Stomach smooth muscle (tissue), 2 donors: ENCODE measurements around the gene ZNF419.
"Not testable (repeated sequence)": the region's sequence is repeated elsewhere in the genome, so short reads cannot be mapped to it uniquely, and the experiment has no call there.

Experiments
- H3K27ac ChIP-seq: one replicate; pipeline ENCODE4 v1.7.0; 2013; ENCODE audit warnings: mild to moderate bottlenecking, low read length, inconsistent platforms
- H3K27me3 ChIP-seq, 2 donors: one replicate each; pipeline ENCODE4 v1.7.0; 2013; ENCODE audit warnings: low read length in 2 of 2; ENCODE audit not compliant: insufficient read depth in 2 of 2, control insufficient read depth in 1 of 2
- H3K36me3 ChIP-seq, 2 donors: one replicate each; pipeline ENCODE4 v1.7.0; 2013; ENCODE audit warnings: low read length in 2 of 2; ENCODE audit not compliant: control insufficient read depth in 2 of 2, insufficient read depth in 2 of 2
- H3K4me1 ChIP-seq: one replicate; pipeline ENCODE4 v1.7.0; 2013; ENCODE audit warnings: low read length; ENCODE audit not compliant: control insufficient read depth, insufficient read depth
- H3K4me3 ChIP-seq, 2 donors: one replicate each; pipeline ENCODE4 v1.7.0; 2013; ENCODE audit warnings: low read length in 2 of 2
- H3K9ac ChIP-seq, 2 donors: one replicate each; pipeline ENCODE4 v1.7.0; 2013; ENCODE audit warnings: low read length in 2 of 2, mild to moderate bottlenecking in 1 of 2
- H3K9me3 ChIP-seq, 2 donors: one replicate each; pipeline ENCODE4 v1.7.0; 2013; ENCODE audit warnings: low read length in 2 of 2; ENCODE audit not compliant: control insufficient read depth in 2 of 2
- donor health status: healthy.
- donor health status: Pancreatic carcinoma.

ZNF419 gene

DNA sequence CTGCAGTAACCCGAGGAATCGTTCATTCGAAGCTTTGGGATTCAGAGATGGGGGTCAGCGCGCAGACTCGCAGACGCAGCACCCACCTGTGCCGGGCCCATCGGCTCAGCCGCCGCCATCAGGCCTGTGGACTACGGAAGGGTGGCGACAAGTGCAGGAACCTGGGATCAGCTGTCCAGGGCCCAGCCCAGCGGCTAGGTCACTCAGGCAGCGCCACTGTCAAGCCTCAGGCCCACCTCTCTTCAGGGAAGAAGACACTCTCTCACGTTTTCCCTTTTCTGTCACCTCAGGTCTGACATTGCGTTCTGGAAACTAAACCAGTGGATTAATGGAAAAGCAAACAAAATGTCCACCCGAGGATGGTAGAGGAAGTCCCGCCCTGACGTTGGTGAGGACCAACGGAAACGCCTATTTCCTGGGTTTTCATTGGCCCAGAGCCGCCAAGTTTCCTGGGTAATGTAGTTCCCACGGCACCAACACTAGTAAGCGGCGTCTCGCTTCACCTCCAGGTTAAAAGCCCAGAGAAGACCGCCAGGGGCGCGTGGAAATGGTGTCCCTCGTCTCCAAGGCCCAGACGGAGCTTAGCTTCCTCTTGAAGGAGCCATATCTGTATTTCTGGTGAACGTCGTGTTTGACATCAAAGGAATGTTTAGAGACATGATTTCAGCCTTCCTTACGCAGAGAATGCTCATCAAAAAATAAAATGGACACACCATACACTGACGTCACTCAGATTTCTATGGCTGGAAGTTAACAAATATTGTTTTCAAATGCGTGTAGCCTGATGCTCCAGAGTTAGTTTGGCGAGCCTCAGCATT, 10.2 kb upstream of the ZNF419 start, which contains the start of gene ZNF772:
Gene ZNF772, minus strand, starts transcription at position 376 of the 818 bp plus-strand sequence. Its CDS starts 257 bp downstream, at position 119.
- H3K27ac ChIP-seq, result peak within 1 kb of the TSS; percentile 87

DNA sequence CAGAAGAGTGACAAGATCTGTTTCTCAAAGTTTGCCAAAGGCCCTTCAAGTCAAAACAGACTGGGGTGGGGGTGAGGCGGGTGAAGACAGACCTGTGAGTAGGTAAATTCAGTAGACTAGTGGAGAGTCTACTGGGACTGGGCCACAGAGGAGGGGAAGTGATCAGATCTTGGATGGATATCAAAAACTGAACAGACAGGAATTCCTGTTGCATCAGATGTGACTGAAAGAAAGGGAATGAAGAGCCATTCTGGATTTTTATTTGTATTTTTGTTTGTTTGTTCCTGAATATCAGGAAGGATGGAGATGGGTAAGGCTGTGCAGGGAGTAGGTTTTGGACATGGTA, 722 bp downstream of the ZNF419 start:
- not testable (repeated sequence) for H3K27me3 ChIP-seq, H3K27ac ChIP-seq, H3K9ac ChIP-seq, H3K9me3 ChIP-seq, H3K4me1 ChIP-seq
- Histone ChIP-seq H3K36me3 (peaks cover 17 to 19% of the 10 kb centered on the region in 2 donors), H3K4me3 (peak overlapping the region; percentile 43 to 54)

More for the DNA sequence above, 10.2 kb upstream of the ZNF419 start, which contains the start of gene ZNF772:
- peak within 1 kb of the TSS; percentile 98 to 99 for H3K4me3 ChIP-seq
- H3K9me3 ChIP-seq, result peaks cover 48 to 53% of the 10 kb centered on the region in 2 donors
- H3K4me1 ChIP-seq, result peaks cover 10% of the 10 kb centered on the region
- no peaks in the 10 kb centered on the region for H3K27me3 ChIP-seq
- H3K36me3 ChIP-seq, result peaks cover 36 to 38% of the 10 kb centered on the region in 2 donors
- peak within 1 kb of the TSS; percentile 77 to 95 for H3K9ac ChIP-seq

DNA sequence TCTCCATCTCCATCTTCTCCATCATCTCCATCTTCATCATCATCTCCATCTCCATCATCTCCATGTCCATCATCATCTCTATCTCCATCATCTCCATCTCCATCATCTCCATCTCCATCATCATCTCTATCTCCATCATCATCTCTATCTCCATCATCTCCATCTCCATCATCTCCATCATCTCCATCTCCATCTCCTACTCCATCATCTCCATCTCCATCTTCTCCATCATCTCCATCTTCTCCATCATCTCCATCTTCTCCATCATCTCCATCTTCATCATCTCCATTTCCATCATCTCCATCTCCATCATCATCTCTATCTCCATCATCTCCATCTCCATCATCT, 11.8 kb downstream of the ZNF419 start:
- H3K9ac ChIP-seq, H3K4me1 ChIP-seq, H3K36me3 ChIP-seq, H3K27ac ChIP-seq, H3K4me3 ChIP-seq, H3K9me3 ChIP-seq, H3K27me3 ChIP-seq: not testable (repeated sequence)

DNA sequence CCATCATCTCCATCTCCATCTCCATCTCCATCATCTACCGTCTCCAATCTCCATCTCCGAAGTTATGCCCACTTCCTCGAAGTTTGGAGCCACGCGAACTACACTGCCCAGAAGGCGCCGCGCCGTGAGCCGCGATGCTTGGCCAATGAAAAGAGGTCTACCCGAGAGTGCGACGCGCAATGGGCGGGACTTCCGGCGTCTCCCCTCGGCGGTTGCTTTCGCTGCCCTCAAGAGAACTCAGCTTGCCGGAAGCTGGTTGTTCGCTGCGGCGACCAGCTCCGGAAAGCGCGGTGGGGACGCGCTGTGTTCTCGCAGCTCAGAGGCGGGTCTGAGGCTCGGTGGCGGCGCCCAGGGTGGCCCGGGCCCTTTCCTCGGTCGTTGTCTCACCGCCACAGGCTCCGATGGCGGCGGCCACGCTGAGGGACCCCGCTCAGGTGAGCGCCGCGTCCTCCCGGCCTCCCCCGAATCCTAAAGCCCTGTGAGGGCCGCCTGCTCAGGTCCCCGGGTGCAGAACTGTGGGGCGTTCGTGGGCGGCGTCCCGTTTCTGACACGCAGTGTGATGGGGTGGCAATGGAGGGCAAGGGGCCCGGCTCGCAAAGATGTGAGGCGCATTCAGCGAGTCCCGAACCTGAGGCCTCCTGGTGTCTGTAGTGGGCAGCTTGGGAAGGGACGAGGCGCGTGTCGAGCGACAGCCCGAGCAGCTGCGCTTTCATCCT, 12.3 kb downstream of the ZNF419 start, which contains the start of gene ZNF773:
Gene ZNF773, plus strand, starts transcription at position 259 of the 716 bp plus-strand sequence. Its CDS starts 143 bp downstream, at position 402.
- H3K27ac ChIP-seq, result peak within 1 kb of the TSS; percentile 53
- peak within 1 kb of the TSS; percentile 56 to 86 for H3K4me3 ChIP-seq
- peaks cover 2 to 12% of the 10 kb centered on the region in 2 donors for H3K36me3 ChIP-seq
- H3K9me3 ChIP-seq, H3K4me1 ChIP-seq, H3K27me3 ChIP-seq: not testable (repeated sequence)
- peak within 1 kb of the TSS; percentile 68 to 71 for H3K9ac ChIP-seq

DNA sequence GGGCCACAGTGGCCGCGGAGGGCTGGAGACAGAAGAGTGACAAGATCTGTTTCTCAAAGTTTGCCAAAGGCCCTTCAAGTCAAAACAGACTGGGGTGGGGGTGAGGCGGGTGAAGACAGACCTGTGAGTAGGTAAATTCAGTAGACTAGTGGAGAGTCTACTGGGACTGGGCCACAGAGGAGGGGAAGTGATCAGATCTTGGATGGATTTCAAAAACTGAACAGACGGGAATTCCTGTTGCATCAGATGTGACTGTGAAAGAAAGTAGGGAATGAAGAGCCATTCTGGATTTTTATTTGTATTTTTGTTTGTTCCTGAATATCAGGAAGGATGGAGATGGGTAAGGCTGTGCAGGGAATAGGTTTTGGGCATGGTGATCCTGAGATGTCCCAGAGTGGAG, 12.8 kb downstream of the ZNF419 start:
- not testable (repeated sequence) for H3K4me1 ChIP-seq, H3K27ac ChIP-seq, H3K27me3 ChIP-seq, H3K9me3 ChIP-seq
- Histone ChIP-seq H3K9ac (peak overlapping the region; percentile 36 to 41), H3K36me3 (peaks cover 6 to 14% of the 10 kb centered on the region in 2 donors), H3K4me3 (peak overlapping the region; percentile 50 to 68)

DNA sequence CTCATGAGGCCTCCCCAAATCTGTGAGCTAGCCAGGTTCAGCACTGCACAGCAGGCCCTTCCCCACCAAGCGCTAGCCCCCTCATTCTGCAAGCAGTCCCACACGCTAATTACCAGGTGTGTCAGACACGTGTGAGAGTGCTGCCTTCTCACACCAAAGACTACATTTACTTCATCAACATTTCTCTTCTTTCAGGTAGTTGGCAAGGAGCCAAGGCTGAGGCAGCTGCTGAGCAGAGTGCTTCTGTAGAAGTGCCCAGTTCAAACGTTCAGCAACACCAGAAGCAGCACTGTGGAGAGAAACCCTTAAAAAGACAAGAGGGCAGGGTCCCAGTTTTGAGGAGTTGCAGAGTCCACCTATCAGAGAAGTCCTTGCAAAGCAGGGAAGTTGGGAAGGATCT, 18.6 kb downstream of the ZNF419 start:
- Histone ChIP-seq H3K4me1 (no peaks in the 10 kb centered on the region), H3K9ac (no peak overlapping the region), H3K4me3 (no peak overlapping the region), H3K27ac (no peak overlapping the region), H3K36me3 (peaks cover 30 to 36% of the 10 kb centered on the region in 2 donors), H3K27me3 (no peaks in the 10 kb centered on the region), H3K9me3 (peaks cover 0 to 9% of the 10 kb centered on the region in 2 donors)

DNA sequence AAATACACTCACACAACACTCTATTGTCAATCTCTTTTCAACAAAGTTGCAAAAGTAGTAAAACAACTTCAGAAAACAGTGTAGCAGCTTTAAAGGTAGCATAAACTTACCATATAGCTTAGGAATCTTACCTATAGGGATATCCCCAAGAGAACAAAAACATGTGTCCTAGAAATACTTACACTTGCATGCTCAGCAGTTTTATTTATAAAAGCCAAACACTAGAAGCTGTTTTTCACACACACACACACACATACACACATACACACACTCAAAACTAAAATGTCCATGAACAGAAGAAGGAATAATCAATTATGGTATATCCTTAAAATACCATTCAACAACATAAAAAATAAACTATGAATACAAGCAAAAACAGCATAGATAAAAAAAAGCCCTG, 23.9 kb downstream of the ZNF419 start:
- Histone ChIP-seq H3K27me3 (no peaks in the 10 kb centered on the region), H3K27ac (no peak overlapping the region), H3K4me3 (no peak overlapping the region), H3K9ac (no peak overlapping the region), H3K36me3 (peaks cover 40 to 46% of the 10 kb centered on the region in 2 donors), H3K4me1 (no peaks in the 10 kb centered on the region), H3K9me3 (peaks cover 19 to 24% of the 10 kb centered on the region in 2 donors)

DNA sequence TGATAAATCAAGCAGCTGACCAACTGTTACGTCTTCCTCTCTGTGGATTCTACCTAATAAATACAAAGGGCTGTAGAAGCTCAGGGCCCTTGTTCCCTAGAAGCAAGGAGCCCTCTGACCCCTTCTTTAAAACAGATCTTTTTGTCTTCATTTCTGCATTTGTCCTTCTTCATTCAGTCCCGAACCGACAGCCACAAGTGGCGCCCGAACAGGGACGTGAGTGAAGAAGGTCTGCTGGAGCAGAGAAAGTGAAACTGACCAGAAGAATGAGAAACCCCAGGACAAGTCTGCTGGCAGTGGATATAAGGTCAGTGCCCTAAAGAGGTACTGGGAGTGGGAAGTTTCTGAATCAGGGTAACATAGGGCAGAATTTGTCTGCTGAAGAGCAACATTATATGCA, 25.3 kb downstream of the ZNF419 start:
- Histone ChIP-seq H3K4me3 (peak overlapping the region in 1 of 2 donors; percentile 37), H3K27ac (no peak overlapping the region), H3K9ac (no peak overlapping the region), H3K4me1 (no peaks in the 10 kb centered on the region), H3K36me3 (peaks cover 35 to 36% of the 10 kb centered on the region in 2 donors), H3K9me3 (peaks cover 24% of the 10 kb centered on the region in 2 donors), H3K27me3 (no peaks in the 10 kb centered on the region)

DNA sequence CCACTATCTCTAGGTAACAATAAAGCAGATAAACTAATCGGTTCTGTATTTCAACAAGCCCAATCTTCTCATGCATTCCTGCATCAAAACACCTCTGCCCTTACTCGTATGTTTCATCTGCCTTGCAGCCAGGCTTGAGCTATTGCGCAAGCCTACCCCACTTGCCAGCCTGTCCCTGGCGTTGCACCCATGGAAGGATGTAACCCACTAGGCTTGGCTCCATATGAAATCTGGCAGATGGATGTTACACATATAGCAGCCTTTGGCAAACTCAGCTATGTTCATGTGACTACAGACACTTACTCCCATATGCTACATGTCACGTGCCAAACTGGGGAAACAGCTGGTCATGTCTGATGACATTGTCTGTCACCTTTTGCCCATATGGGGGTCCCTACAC, 27.7 kb downstream of the ZNF419 start:
- Histone ChIP-seq H3K27me3 (no peaks in the 10 kb centered on the region), H3K4me3 (no peak overlapping the region), H3K9me3 (peaks cover 24 to 25% of the 10 kb centered on the region in 2 donors), H3K4me1 (no peaks in the 10 kb centered on the region), H3K9ac (no peak overlapping the region), H3K27ac (no peak overlapping the region), H3K36me3 (peaks cover 32 to 36% of the 10 kb centered on the region in 2 donors)

DNA sequence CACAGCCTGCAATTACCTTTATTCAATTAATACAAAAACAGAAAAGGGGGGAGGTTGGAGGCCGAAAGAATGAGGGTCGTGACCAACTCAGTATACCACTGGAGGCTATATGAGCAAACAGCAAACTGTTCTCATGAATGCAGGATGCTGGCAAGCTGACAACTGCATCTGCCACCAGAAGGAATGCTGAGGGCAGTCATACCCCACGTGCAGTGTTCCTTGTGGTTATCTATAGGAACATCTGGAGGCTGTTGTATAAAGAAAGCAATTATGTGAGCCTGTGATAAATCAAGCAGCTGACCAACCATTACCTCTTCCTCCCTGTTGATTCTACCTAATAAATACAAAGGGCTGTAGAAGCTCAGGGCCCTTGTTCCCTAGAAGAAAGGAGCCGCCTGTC, 30.5 kb downstream of the ZNF419 start:
- H3K36me3 ChIP-seq, result peaks cover 30 to 32% of the 10 kb centered on the region in 2 donors

More for the DNA sequence above, 30.5 kb downstream of the ZNF419 start:
- H3K27ac ChIP-seq, H3K4me3 ChIP-seq, H3K27me3 ChIP-seq, H3K4me1 ChIP-seq, H3K9ac ChIP-seq: not testable (repeated sequence)
- peaks cover 17 to 18% of the 10 kb centered on the region in 2 donors for H3K9me3 ChIP-seq
